Measurements from ENCODE around the gene CDC42SE2. TPM values are rescaled to one million over a fixed set of nuclear protein-coding genes. Genes with fewer than 3 reads are reported as not detected.
A peak's percentile ranks its signal among the peaks of the same experiment; 100 is the strongest.

The CDC42SE2 gene
- total RNA-seq, 1 donor from 2014 or later = 23.6 TPM

GRCh38 chr5:131259326-131259725 lies 4.5 kb upstream of the CDC42SE2 start:
- Mint-ChIP-seq H3K36me3 (no peaks in the 10 kb centered on the region), H3K27ac (no peak overlapping the region), H3K4me1 (peaks cover 9% of the 10 kb centered on the region), H3K27me3 (ENCODE audit: low read depth) (no peaks in the 10 kb centered on the region), H3K4me3 (no peak overlapping the region), H3K9me3 (no peaks in the 10 kb centered on the region)
- no peak for TF ChIP-seq CTCF (IDR thresholded peaks at IDR 0.05; ENCODE audit: unreplicated experiment)
- no peak for DNase-seq (ENCODE audit: low spot score in 2 of 2, unreplicated experiment in 2 of 2)

GRCh38 chr5:131260895-131261294 lies 3.0 kb upstream of the CDC42SE2 start:
- no peak overlapping the region for H3K4me3 Mint-ChIP-seq
- no peak for DNase-seq (ENCODE audit: low spot score in 2 of 2, unreplicated experiment in 2 of 2)
- TF ChIP-seq CTCF (IDR thresholded peaks at IDR 0.05; ENCODE audit: unreplicated experiment) = no peak
- H3K27me3 Mint-ChIP-seq (ENCODE audit: low read depth) = no peaks in the 10 kb centered on the region
- H3K36me3 Mint-ChIP-seq = no peaks in the 10 kb centered on the region
- no peak overlapping the region for H3K27ac Mint-ChIP-seq
- no peaks in the 10 kb centered on the region for H3K9me3 Mint-ChIP-seq
- H3K4me1 Mint-ChIP-seq = peaks cover 18% of the 10 kb centered on the region

DNA sequence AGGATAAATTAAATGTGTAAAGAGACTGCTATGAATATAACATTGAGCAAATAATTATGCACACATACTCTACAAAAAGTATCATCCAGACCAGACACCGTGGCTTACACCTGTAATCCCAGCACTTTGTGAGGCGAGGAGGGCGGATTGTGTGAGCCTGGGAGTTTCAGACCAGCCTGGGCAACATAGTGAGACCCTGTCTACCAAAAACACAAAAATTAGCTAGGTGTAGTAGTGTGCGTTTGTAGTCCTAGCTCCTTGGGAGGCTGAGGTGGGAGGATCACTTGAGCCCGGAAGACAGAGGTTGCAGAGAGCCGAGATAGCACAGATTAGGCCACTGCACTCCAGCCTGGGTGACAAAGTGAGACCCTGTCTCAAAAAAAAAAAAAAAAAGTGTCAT lies 2.4 kb upstream of the CDC42SE2 start:
- peaks cover 18% of the 10 kb centered on the region for H3K4me1 Mint-ChIP-seq
- no peak overlapping the region for H3K27ac Mint-ChIP-seq
- H3K4me3 Mint-ChIP-seq = no peak overlapping the region
- H3K9me3 Mint-ChIP-seq = no peaks in the 10 kb centered on the region
- no peaks in the 10 kb centered on the region for H3K27me3 Mint-ChIP-seq (ENCODE audit: low read depth)
- TF ChIP-seq CTCF (IDR thresholded peaks at IDR 0.05; ENCODE audit: unreplicated experiment) = no peak
- H3K36me3 Mint-ChIP-seq = no peaks in the 10 kb centered on the region
- DNase-seq (ENCODE audit: low spot score in 2 of 2, unreplicated experiment in 2 of 2) = no peak

DNA sequence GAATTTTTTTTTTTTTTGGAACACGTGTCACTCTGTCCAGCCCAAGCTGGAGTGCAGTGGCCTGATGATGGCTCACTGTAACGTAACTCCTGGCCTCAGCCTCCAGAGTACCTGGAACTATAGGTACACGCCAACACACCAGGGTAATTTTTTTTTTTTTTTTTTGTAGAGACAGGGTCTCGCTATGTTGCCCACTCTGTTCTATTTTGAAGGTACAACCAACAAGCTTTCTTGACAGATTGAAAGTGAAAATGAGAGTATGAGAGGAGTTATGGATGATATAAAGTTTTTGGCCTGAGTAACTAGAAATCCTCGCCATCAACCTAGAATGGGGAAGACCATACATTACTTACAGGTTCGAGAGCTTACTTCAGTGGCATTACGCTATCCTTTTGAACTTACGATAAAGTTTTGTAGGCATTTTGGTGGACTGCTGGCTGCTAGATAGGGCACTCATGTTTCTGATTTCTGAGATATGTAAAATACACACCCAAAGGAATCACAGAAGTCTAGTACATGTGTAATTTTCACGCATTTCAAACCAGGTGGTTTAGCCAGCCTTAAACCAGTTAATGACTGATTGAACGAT lies 806 bp upstream of the CDC42SE2 start:
- no peaks in the 10 kb centered on the region for H3K27me3 Mint-ChIP-seq (ENCODE audit: low read depth)
- no peaks in the 10 kb centered on the region for H3K9me3 Mint-ChIP-seq
- DNase-seq (ENCODE audit: low spot score in 2 of 2, unreplicated experiment in 2 of 2) = no peak
- H3K36me3 Mint-ChIP-seq = no peaks in the 10 kb centered on the region
- H3K4me3 Mint-ChIP-seq = peak overlapping the region; percentile 78
- H3K27ac Mint-ChIP-seq = peak overlapping the region; percentile 66
- peaks cover 22% of the 10 kb centered on the region for H3K4me1 Mint-ChIP-seq
- TF ChIP-seq CTCF (IDR thresholded peaks at IDR 0.05; ENCODE audit: unreplicated experiment) = no peak

GRCh38 chr5:131264451-131265099 lies 722 bp downstream of the CDC42SE2 start:
- DNase-seq (ENCODE audit: low spot score in 2 of 2, unreplicated experiment in 2 of 2) = peak; percentile 20 to 48
- no peak for TF ChIP-seq CTCF (IDR thresholded peaks at IDR 0.05; ENCODE audit: unreplicated experiment)
- H3K27ac Mint-ChIP-seq = peak overlapping the region; percentile 95

More at GRCh38 chr5:131264451-131265099, 722 bp downstream of the CDC42SE2 start:
- Mint-ChIP-seq H3K36me3 (no peaks in the 10 kb centered on the region), H3K27me3 (ENCODE audit: low read depth) (no peaks in the 10 kb centered on the region), H3K4me1 (peaks cover 18% of the 10 kb centered on the region), H3K9me3 (no peaks in the 10 kb centered on the region), H3K4me3 (peak overlapping the region; percentile 92)
